Astrocyte (in vitro differentiated cells and primary cell): ENCODE results near the gene CD59. TPM values are rescaled to one million over a fixed set of nuclear protein-coding genes. Genes with fewer than 3 reads are reported as not detected.

Experiments
- DNase-seq: peaks from one replicate; pipeline ENCODE4 v3.0.0-alpha.2; 2010; ENCODE audit warnings: low read depth
- FAIRE-seq: peaks from 2 replicates; lab custom pipeline; 2011; peaks lifted over from hg19 to GRCh38; lab: Jason Lieb, UNC
- H2AFZ ChIP-seq: 2 replicates; pipeline ENCODE4 v1.6.0; 2012; ENCODE audit warnings: low read depth, low read length, inconsistent platforms
- H3K27ac ChIP-seq: 2 replicates; pipeline ENCODE4 v1.5.1; 2011; ENCODE audit warnings: low read depth, low read length, inconsistent platforms
- H3K27me3 ChIP-seq: 2 replicates; pipeline ENCODE4 v1.6.0; 2011; ENCODE audit warnings: low read length, inconsistent platforms; ENCODE audit not compliant: insufficient read depth
- H3K36me3 ChIP-seq: 2 replicates; pipeline ENCODE4 v1.5.1; 2011; ENCODE audit warnings: low read length, inconsistent platforms; ENCODE audit not compliant: insufficient read depth
- H3K4me1 ChIP-seq: 2 replicates; pipeline ENCODE4 v1.5.1; 2011; ENCODE audit warnings: low read length, inconsistent platforms; ENCODE audit not compliant: insufficient read depth
- H3K4me2 ChIP-seq: 2 replicates; pipeline ENCODE4 v1.6.0; 2012; ENCODE audit warnings: low read length, inconsistent platforms
- H3K4me3 ChIP-seq: 2 replicates; pipeline ENCODE4 v1.5.1; 2011; ENCODE audit warnings: low read depth, mild to moderate bottlenecking, low read length, inconsistent platforms; ENCODE audit not compliant: insufficient read depth
- H3K79me2 ChIP-seq: 2 replicates; pipeline ENCODE4 v1.6.0; 2012; ENCODE audit warnings: mild to moderate bottlenecking, low read length, inconsistent platforms; ENCODE audit not compliant: insufficient read depth
- H3K9ac ChIP-seq: 2 replicates; pipeline ENCODE4 v1.6.0; 2012; ENCODE audit warnings: mild to moderate bottlenecking, low read length, inconsistent platforms
- H3K9me3 ChIP-seq: 2 replicates; pipeline ENCODE4 v1.5.1; 2012; ENCODE audit warnings: low read depth, mild to moderate bottlenecking, low read length, inconsistent platforms; ENCODE audit not compliant: insufficient read depth
- H4K20me1 ChIP-seq: 2 replicates; pipeline ENCODE4 v1.6.0; 2012; ENCODE audit warnings: low read length, inconsistent platforms; ENCODE audit not compliant: insufficient read depth
- H3K27ac Mint-ChIP-seq: one replicate; pipeline ENCODE4 v1.8.0; 2021; ENCODE audit warnings: mild to moderate bottlenecking, mixed read lengths; ENCODE audit not compliant: unreplicated experiment
- H3K27me3 Mint-ChIP-seq: one replicate; pipeline ENCODE4 v1.8.0; 2021; ENCODE audit warnings: low read depth, mixed read lengths; ENCODE audit not compliant: unreplicated experiment
- H3K36me3 Mint-ChIP-seq: one replicate; pipeline ENCODE4 v1.8.0; 2021; ENCODE audit warnings: low read depth, mixed read lengths; ENCODE audit not compliant: unreplicated experiment
- H3K4me1 Mint-ChIP-seq: one replicate; pipeline ENCODE4 v1.8.0; 2021; ENCODE audit warnings: low read depth, mixed read lengths; ENCODE audit not compliant: unreplicated experiment
- H3K4me3 Mint-ChIP-seq: one replicate; pipeline ENCODE4 v1.8.0; 2021; ENCODE audit warnings: mild to moderate bottlenecking, moderate library complexity, mixed read lengths; ENCODE audit not compliant: unreplicated experiment
- H3K9me3 Mint-ChIP-seq: one replicate; pipeline ENCODE4 v1.8.0; 2021; ENCODE audit warnings: mild to moderate bottlenecking, mixed read lengths; ENCODE audit not compliant: unreplicated experiment
- EZH2 ChIP-seq: IDR thresholded peaks from 2 replicates; pipeline ENCODE4 v1.6.1; 2012; ENCODE audit warnings: mild to moderate bottlenecking, low read length, inconsistent platforms; ENCODE audit not compliant: insufficient read depth
- total RNA-seq: library from RNA; stranded (reverse); gene quantifications from 2 replicates; pipeline ENCODE4 v1.2.1, GENCODE V29; 2021
- TF ChIP-seq, protein P1 (sequence below): IDR thresholded peaks from 2 replicates; pipeline ENCODE4 v1.5.1; 2011; ENCODE audit warnings: low read depth, mild to moderate bottlenecking, inconsistent platforms, low read length, moderate library complexity; ENCODE audit not compliant: insufficient read depth

Gene CD59
- total RNA-seq, 1 donor from 2014 or later = 587 TPM

- no peak overlapping the region for H3K9ac ChIP-seq
- no peak overlapping the region for H3K4me3 ChIP-seq
- H3K36me3 Mint-ChIP-seq = peaks cover 25% of the 10 kb centered on the region
- no peak overlapping the region for H3K27ac ChIP-seq
- no peaks in the 10 kb centered on the region for H3K27me3 ChIP-seq
- no peak overlapping the region for H3K27ac Mint-ChIP-seq
- H3K4me1 Mint-ChIP-seq = peaks cover 65% of the 10 kb centered on the region
- peaks cover 95% of the 10 kb centered on the region for H3K79me2 ChIP-seq
- no peak overlapping the region for H2AFZ ChIP-seq
- DNase-seq (no peak), FAIRE-seq (no peak)
- H3K36me3 ChIP-seq = peaks cover 9% of the 10 kb centered on the region
- H3K4me3 Mint-ChIP-seq = no peak overlapping the region
- H4K20me1 ChIP-seq = peaks cover 52% of the 10 kb centered on the region
- H3K9me3 Mint-ChIP-seq = peaks cover 4% of the 10 kb centered on the region
- H3K27me3 Mint-ChIP-seq = no peaks in the 10 kb centered on the region
- TF ChIP-seq, protein P1, sequence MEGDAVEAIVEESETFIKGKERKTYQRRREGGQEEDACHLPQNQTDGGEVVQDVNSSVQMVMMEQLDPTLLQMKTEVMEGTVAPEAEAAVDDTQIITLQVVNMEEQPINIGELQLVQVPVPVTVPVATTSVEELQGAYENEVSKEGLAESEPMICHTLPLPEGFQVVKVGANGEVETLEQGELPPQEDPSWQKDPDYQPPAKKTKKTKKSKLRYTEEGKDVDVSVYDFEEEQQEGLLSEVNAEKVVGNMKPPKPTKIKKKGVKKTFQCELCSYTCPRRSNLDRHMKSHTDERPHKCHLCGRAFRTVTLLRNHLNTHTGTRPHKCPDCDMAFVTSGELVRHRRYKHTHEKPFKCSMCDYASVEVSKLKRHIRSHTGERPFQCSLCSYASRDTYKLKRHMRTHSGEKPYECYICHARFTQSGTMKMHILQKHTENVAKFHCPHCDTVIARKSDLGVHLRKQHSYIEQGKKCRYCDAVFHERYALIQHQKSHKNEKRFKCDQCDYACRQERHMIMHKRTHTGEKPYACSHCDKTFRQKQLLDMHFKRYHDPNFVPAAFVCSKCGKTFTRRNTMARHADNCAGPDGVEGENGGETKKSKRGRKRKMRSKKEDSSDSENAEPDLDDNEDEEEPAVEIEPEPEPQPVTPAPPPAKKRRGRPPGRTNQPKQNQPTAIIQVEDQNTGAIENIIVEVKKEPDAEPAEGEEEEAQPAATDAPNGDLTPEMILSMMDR = no peak
- TF ChIP-seq EZH2 = no peak
- no peak overlapping the region for H3K4me2 ChIP-seq
- no peaks in the 10 kb centered on the region for H3K9me3 ChIP-seq
- H3K4me1 ChIP-seq = peaks cover 50% of the 10 kb centered on the region
These were observed 10.7 kb downstream of the CD59 start for GRCh38 chr11:33725496-33725895.

DNA sequence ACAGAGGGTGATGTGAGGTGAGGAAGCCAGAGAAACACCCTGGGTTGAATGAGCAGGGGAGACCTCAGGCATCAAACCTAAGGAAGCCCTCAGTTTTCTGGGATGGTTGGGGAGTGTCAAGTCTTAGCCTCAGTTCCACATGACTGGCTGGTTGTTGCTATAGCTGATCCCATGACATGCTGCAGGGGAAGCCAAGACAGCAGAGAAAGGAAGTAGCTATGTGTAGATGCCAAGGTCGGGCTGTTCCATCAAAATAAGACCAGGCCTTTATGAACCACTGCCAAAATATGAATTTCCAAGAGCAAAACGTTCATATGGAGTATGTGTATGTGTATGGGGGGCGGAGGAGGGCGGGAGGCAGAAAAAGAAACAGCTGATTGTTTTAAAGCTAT is 11.6 kb downstream of the CD59 start:
- no peak overlapping the region for H3K4me3 Mint-ChIP-seq
- peaks cover 71% of the 10 kb centered on the region for H3K4me1 Mint-ChIP-seq
- H3K9me3 ChIP-seq = no peaks in the 10 kb centered on the region
- H3K36me3 ChIP-seq = peaks cover 13% of the 10 kb centered on the region
- TF ChIP-seq, protein P1 = no peak
- no peak for TF ChIP-seq EZH2
- H2AFZ ChIP-seq = no peak overlapping the region
- peak overlapping the region; percentile 89 for H3K27ac Mint-ChIP-seq
- no peak for DNase-seq
- peaks cover 4% of the 10 kb centered on the region for H3K9me3 Mint-ChIP-seq
- peaks cover 55% of the 10 kb centered on the region for H3K4me1 ChIP-seq
- H4K20me1 ChIP-seq = peaks cover 51% of the 10 kb centered on the region
- peak overlapping the region; percentile 98 for H3K27ac ChIP-seq
- peaks cover 95% of the 10 kb centered on the region for H3K79me2 ChIP-seq
- H3K9ac ChIP-seq = peak overlapping the region; percentile 78
- H3K27me3 Mint-ChIP-seq = no peaks in the 10 kb centered on the region
- peaks cover 25% of the 10 kb centered on the region for H3K36me3 Mint-ChIP-seq
- peak overlapping the region; percentile 76 for H3K4me2 ChIP-seq
- H3K27me3 ChIP-seq = no peaks in the 10 kb centered on the region
- no peak for FAIRE-seq
- H3K4me3 ChIP-seq = no peak overlapping the region

- no peak for FAIRE-seq
- peak overlapping the region; percentile 78 for H3K9ac ChIP-seq
- H3K4me1 ChIP-seq = peaks cover 57% of the 10 kb centered on the region
- H3K27me3 Mint-ChIP-seq = no peaks in the 10 kb centered on the region
- peaks cover 64% of the 10 kb centered on the region for H3K4me1 Mint-ChIP-seq
- H3K36me3 ChIP-seq = peaks cover 24% of the 10 kb centered on the region
- H3K27ac ChIP-seq = peak overlapping the region; percentile 98
- peak overlapping the region; percentile 76 for H3K4me2 ChIP-seq
- H3K27ac Mint-ChIP-seq = peak overlapping the region; percentile 89
- no peaks in the 10 kb centered on the region for H3K27me3 ChIP-seq
- H3K4me3 Mint-ChIP-seq = peak overlapping the region; percentile 41
- no peaks in the 10 kb centered on the region for H3K9me3 ChIP-seq
- no peak overlapping the region for H2AFZ ChIP-seq
- DNase-seq = peak; percentile 92
- H4K20me1 ChIP-seq = peaks cover 52% of the 10 kb centered on the region
- peaks cover 4% of the 10 kb centered on the region for H3K9me3 Mint-ChIP-seq
- peaks cover 93% of the 10 kb centered on the region for H3K79me2 ChIP-seq
- H3K36me3 Mint-ChIP-seq = peaks cover 19% of the 10 kb centered on the region
- TF ChIP-seq EZH2 = no peak
- TF ChIP-seq, protein P1 = no peak
- H3K4me3 ChIP-seq = no peak overlapping the region
These were observed 12.9 kb downstream of the CD59 start for GRCh38 chr11:33723238-33723881.
